Natural killer cell (primary cell): Measurements from ENCODE around the gene CLTA. TPM values are rescaled to one million over a fixed set of nuclear protein-coding genes. Genes with fewer than 3 reads are reported as not detected.
A peak's percentile ranks its signal among the peaks of the same experiment; 100 is the strongest.

Experiments
- ATAC-seq, 3 donors: fragments of 150-1000 bp in 2 of 3; fragments of 200-7000 bp in 1 of 3; cut with Tn5 transposase; 1 replicate in 1 of 3; 2 replicates in 2 of 3; pipeline ENCODE4 v1.10.0; 2021; ENCODE audit warnings: mild to moderate bottlenecking in 2 of 3, moderate library complexity in 2 of 3
- DNase-seq, 2 donors: peaks; one replicate each; pipeline versions ENCODE4 v3.0.0 to v3.0.0-alpha.2; 2013 to 2021; ENCODE audit warnings: mixed read lengths in 1 of 2
- H3K27ac ChIP-seq: one replicate; pipeline ENCODE4 v1.5.1; 2013; ENCODE audit warnings: mild to moderate bottlenecking, low read length
- H3K27me3 ChIP-seq: one replicate; pipeline ENCODE4 v1.6.1; 2013; ENCODE audit warnings: low read length; ENCODE audit not compliant: control insufficient read depth, insufficient read depth
- H3K36me3 ChIP-seq: one replicate; pipeline ENCODE4 v1.6.1; 2013; ENCODE audit warnings: low read length; ENCODE audit not compliant: control insufficient read depth, insufficient read depth
- H3K4me1 ChIP-seq: one replicate; pipeline ENCODE4 v1.6.1; 2013; ENCODE audit warnings: low read length; ENCODE audit not compliant: control insufficient read depth, insufficient read depth
- H3K4me3 ChIP-seq: one replicate; pipeline ENCODE4 v1.5.1; 2013; ENCODE audit warnings: low read length
- H3K9me3 ChIP-seq: one replicate; pipeline ENCODE4 v1.6.1; 2013; ENCODE audit warnings: low read length; ENCODE audit not compliant: control insufficient read depth, insufficient read depth
- H3K27ac Mint-ChIP-seq, 2 donors: one replicate each; pipeline ENCODE4 v1.8.0; 2022; ENCODE audit warnings: mild to moderate bottlenecking in 2 of 2, mixed read lengths in 2 of 2, moderate library complexity in 1 of 2
- H3K27me3 Mint-ChIP-seq, 2 donors: one replicate each; pipeline ENCODE4 v1.8.0; 2022; ENCODE audit warnings: low read depth in 2 of 2, mixed read lengths in 2 of 2
- H3K36me3 Mint-ChIP-seq: one replicate; pipeline ENCODE4 v1.8.0; 2022; ENCODE audit warnings: mixed read lengths
- H3K4me1 Mint-ChIP-seq, 2 donors: one replicate each; pipeline ENCODE4 v1.8.0; 2022; ENCODE audit warnings: mixed read lengths in 2 of 2
- H3K4me3 Mint-ChIP-seq: one replicate; pipeline ENCODE4 v1.8.0; 2022; ENCODE audit warnings: mild to moderate bottlenecking, moderate library complexity, mixed read lengths
- H3K9me3 Mint-ChIP-seq, 2 donors: one replicate each; pipeline ENCODE4 v1.8.0; 2022; ENCODE audit warnings: mixed read lengths in 2 of 2
- WGBS: methylation state at CpG from one replicate; pipeline ENCODE4 v1.1.7; 2013; ENCODE audit warnings: missing lambda C conversion rate; ENCODE audit not compliant: insufficient coverage; 5-methylcytosine and 5-hydroxymethylcytosine counted together
- intact Hi-C: fragments of 100-400 bp; cut with micrococcal nuclease; formaldehyde crosslinking; loops from one replicate; pipeline ENCODE4 v1.14.2; 2022
- total RNA-seq, 4 donors: library from RNA; stranded (reverse); fragments of 120-200 nt in 1 of 4; gene quantifications; one replicate each; pipeline versions ENCODE4 v1.2.3 to v1.2.4, GENCODE V29; 2013 to 2022
- TF ChIP-seq, protein P1 (sequence below): fragments of 200-600 bp; IDR thresholded peaks from one replicate; pipeline ENCODE4 v1.8.0; 2022; ENCODE audit warnings: antibody characterized with exemption

The CLTA gene, protein sequence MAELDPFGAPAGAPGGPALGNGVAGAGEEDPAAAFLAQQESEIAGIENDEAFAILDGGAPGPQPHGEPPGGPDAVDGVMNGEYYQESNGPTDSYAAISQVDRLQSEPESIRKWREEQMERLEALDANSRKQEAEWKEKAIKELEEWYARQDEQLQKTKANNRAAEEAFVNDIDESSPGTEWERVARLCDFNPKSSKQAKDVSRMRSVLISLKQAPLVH
- total RNA-seq: 10 to 100 TPM; 49.4 to 62.0 (median 52.6) TPM
- 93.4 TPM for total RNA-seq (2013)

DNA sequence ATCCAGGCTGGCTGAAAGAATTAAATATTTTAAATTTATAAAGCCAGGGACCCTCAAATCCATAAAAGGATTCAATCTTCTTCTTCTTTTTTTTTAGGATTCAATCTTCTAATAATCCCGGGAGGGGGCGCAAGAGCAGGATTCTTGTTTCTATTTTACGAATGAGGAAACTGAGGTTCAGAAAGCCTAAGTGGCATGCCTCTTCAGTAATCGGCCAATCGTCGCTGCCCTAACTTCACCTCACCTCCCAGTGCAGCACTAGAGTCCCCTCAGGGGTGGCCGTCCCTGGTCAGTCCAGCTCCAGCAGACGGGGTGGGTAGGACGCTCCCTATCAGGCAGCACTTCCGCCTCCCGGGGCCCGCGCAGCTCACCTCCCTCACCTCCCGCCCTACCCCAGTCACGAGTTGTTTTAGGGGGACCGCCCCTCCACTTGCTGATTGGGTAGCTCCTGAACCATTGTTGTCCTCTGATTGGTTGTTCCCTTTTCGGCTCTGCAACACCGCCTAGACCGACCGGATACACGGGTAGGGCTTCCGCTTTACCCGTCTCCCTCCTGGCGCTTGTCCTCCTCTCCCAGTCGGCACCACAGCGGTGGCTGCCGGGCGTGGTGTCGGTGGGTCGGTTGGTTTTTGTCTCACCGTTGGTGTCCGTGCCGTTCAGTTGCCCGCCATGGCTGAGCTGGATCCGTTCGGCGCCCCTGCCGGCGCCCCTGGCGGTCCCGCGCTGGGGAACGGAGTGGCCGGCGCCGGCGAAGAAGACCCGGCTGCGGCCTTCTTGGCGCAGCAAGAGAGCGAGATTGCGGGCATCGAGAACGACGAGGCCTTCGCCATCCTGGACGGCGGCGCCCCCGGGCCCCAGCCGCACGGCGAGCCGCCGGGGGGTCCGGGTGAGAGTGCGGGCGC lies at the start of gene CLTA:
CLTA (plus strand) TSS at position 534 of the 902 bp plus-strand sequence; CDS start at position 670, 136 bp downstream.
- peak; percentile 93 to 98 (median 97) for ATAC-seq
- peak within 1 kb of the TSS; percentile 88 for H3K27ac ChIP-seq
- TF ChIP-seq, protein P1, sequence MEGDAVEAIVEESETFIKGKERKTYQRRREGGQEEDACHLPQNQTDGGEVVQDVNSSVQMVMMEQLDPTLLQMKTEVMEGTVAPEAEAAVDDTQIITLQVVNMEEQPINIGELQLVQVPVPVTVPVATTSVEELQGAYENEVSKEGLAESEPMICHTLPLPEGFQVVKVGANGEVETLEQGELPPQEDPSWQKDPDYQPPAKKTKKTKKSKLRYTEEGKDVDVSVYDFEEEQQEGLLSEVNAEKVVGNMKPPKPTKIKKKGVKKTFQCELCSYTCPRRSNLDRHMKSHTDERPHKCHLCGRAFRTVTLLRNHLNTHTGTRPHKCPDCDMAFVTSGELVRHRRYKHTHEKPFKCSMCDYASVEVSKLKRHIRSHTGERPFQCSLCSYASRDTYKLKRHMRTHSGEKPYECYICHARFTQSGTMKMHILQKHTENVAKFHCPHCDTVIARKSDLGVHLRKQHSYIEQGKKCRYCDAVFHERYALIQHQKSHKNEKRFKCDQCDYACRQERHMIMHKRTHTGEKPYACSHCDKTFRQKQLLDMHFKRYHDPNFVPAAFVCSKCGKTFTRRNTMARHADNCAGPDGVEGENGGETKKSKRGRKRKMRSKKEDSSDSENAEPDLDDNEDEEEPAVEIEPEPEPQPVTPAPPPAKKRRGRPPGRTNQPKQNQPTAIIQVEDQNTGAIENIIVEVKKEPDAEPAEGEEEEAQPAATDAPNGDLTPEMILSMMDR: peak; percentile 44
- H3K4me1 Mint-ChIP-seq: peaks cover 62 to 74% of the 10 kb centered on the region in 2 donors
- peaks cover 35% of the 10 kb centered on the region for H3K4me1 ChIP-seq
- no peaks in the 10 kb centered on the region for H3K27me3 ChIP-seq
- peaks cover 2% of the 10 kb centered on the region for H3K36me3 ChIP-seq
- H3K27ac Mint-ChIP-seq: peak within 1 kb of the TSS; percentile 84 to 91
- no peaks in the 10 kb centered on the region for H3K9me3 ChIP-seq
- under 1% methylated on average over 68 of the region's 68 CpGs for WGBS
- H3K9me3 Mint-ChIP-seq: no peaks in the 10 kb centered on the region
- H3K27me3 Mint-ChIP-seq: no peaks in the 10 kb centered on the region
- H3K36me3 Mint-ChIP-seq: peaks cover 9% of the 10 kb centered on the region
- peak within 1 kb of the TSS; percentile 85 for H3K4me3 ChIP-seq
- intact Hi-C loops: loop anchor here (1.0 to 2.0 kb wide), 4 partner anchors 38 to 87 kb away; partner anchors contain the start of gene GNE
- DNase-seq: peak; percentile 88 to 98
- peak within 1 kb of the TSS; percentile 98 for H3K4me3 Mint-ChIP-seq

DNA sequence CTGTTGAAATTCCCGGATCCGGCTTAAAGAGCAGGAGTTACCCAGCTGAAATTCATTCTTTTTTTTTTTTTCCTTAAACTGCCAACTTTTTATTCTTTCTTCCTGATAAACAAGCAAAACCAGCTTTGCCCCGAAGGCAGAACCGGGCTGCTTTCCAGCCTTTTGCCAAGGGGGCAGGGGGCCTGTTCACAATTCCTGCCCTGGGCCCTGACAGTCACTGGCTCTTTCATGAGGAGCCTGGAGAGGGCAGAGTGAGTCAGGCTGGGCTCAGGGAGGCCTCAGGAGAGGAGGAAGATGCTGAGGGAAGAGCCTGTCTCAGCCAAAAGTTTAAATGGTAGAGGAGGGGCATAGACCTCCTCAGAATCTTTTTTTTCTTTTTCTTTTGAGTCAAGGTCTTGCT lies 49.4 kb upstream of the CLTA start:
- Mint-ChIP-seq H3K4me3 (peak overlapping the region; percentile 96), H3K9me3 (peaks cover 4 to 8% of the 10 kb centered on the region in 2 donors), H3K36me3 (no peaks in the 10 kb centered on the region), H3K4me1 (peaks cover 94% of the 10 kb centered on the region in 2 donors), H3K27ac (peak overlapping the region; percentile 93 to 100), H3K27me3 (no peaks in the 10 kb centered on the region)
- intact Hi-C loops: loop anchor here (10.0 kb wide), 1 partner anchor 326 kb away; the partner anchor contains the start of genes HINT2 and SPAG8
- no peak for ATAC-seq
- TF ChIP-seq, protein P1: no peak
- peak overlapping the region; percentile 86 for H3K27ac ChIP-seq
- H3K27me3 ChIP-seq: no peaks in the 10 kb centered on the region
- no peak for DNase-seq
- H3K9me3 ChIP-seq: peaks cover 6% of the 10 kb centered on the region
- H3K4me3 ChIP-seq: no peak overlapping the region
- peaks cover 93% of the 10 kb centered on the region for H3K4me1 ChIP-seq
- peaks cover 3% of the 10 kb centered on the region for H3K36me3 ChIP-seq
- WGBS: 94% methylated on average over 4 of the region's 4 CpGs

DNA sequence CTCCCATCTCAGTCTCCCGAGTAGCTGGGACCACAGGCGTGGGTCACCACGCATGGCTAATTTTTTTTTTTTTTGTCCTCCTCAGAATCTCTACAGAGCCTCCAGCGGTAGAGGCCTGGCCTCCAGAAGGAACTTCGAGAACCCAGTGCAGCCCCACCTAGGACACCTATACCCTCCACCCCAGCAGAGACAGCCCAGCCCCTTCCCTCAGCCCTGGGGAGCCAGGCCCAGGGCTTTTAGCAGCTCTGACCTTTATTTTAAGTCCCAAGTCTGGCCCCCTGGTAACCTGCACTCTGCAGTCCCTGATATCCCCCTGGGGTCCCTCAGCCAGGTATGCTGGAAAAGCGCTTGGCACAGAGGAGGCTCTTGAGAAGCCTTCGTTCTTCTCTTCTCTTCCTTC lies 49.0 kb upstream of the CLTA start:
- Mint-ChIP-seq H3K27me3 (no peaks in the 10 kb centered on the region), H3K4me3 (peak overlapping the region; percentile 96), H3K27ac (peak overlapping the region; percentile 93 to 100), H3K36me3 (no peaks in the 10 kb centered on the region), H3K4me1 (peaks cover 97 to 99% of the 10 kb centered on the region in 2 donors), H3K9me3 (peaks cover 4 to 9% of the 10 kb centered on the region in 2 donors)
- Histone ChIP-seq H3K27me3 (no peaks in the 10 kb centered on the region), H3K36me3 (peaks cover 5% of the 10 kb centered on the region), H3K9me3 (peaks cover 6% of the 10 kb centered on the region), H3K4me1 (peaks cover 98% of the 10 kb centered on the region), H3K4me3 (no peak overlapping the region), H3K27ac (peak overlapping the region; percentile 86)
- intact Hi-C loops: loop anchor here (10.0 kb wide), 1 partner anchor 327 kb away; the partner anchor contains the start of genes HINT2 and SPAG8
- TF ChIP-seq, protein P1: no peak
- ATAC-seq (no peak), DNase-seq (no peak)
- WGBS: 77% methylated on average over 7 of the region's 7 CpGs
